Fibroblast of the aortic adventitia (primary cell): Measurements from ENCODE around the gene TMEM163. TPM values are rescaled to one million over a fixed set of nuclear protein-coding genes. Genes with fewer than 3 reads are reported as not detected.

Source experiments
- DNase-seq: peaks from one replicate; pipeline ENCODE4 v3.0.0-alpha.2; 2010; ENCODE audit warnings: low read depth
- H3K4me3 ChIP-seq: 2 replicates; pipeline ENCODE4 v1.5.1; 2011; ENCODE audit warnings: low read depth, mild to moderate bottlenecking, control low read depth, low read length, moderate library complexity
- total RNA-seq: library from RNA; depleted of rRNA; stranded (reverse); fragments of >200 nt; gene quantifications from 2 replicates; pipeline ENCODE4 v1.2.3, GENCODE V29; 2012; ENCODE audit warnings: low replicate concordance
- TF ChIP-seq, protein P1 (sequence below): IDR thresholded peaks from 2 replicates; pipeline ENCODE4 v1.5.1; 2011; ENCODE audit warnings: mild to moderate bottlenecking, low read length, control low read depth, inconsistent platforms; ENCODE audit not compliant: insufficient read depth

TMEM163 gene
- total RNA-seq, 1 donor: not detected

DNA sequence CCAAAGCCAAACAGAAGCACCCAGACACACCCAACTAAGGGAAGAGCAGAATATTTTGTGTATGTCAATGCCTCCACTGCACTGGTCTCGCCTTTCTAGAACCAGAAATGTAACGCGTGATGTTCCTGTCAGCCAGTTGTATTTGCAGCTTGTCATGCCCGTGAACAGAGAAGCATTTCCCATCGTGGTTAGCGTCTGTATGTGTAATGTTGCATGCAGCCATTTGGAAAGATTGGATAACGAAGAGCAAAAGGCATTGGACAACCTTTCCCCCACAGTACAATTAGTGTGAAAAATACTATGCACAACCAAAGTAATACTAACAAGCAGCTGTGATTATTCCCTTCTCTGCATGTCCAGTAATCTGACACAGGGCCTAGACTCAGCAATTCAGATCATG lies 140.5 kb downstream of the TMEM163 start:
- no peak for DNase-seq
- TF ChIP-seq, protein P1, sequence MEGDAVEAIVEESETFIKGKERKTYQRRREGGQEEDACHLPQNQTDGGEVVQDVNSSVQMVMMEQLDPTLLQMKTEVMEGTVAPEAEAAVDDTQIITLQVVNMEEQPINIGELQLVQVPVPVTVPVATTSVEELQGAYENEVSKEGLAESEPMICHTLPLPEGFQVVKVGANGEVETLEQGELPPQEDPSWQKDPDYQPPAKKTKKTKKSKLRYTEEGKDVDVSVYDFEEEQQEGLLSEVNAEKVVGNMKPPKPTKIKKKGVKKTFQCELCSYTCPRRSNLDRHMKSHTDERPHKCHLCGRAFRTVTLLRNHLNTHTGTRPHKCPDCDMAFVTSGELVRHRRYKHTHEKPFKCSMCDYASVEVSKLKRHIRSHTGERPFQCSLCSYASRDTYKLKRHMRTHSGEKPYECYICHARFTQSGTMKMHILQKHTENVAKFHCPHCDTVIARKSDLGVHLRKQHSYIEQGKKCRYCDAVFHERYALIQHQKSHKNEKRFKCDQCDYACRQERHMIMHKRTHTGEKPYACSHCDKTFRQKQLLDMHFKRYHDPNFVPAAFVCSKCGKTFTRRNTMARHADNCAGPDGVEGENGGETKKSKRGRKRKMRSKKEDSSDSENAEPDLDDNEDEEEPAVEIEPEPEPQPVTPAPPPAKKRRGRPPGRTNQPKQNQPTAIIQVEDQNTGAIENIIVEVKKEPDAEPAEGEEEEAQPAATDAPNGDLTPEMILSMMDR: no peak
- no peak overlapping the region for H3K4me3 ChIP-seq

DNA sequence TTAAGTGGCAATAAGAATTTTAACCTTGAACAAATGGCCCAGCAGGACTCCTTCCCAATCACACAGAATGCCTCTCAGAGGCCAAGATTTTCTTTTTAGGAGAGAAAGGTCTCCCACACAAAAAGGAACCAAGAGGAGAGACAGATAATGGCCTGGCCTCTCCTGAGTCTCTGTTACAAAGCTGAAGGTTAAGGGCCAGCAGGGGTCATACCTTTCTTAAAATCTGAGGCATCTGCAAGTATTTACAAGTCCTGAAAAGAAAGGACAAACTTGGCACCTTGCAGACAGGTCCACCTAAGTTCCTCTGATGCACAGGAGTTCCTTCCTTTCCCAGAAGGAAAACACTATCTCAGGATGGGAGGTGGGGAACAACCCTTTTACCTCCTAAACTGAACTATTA lies 142.3 kb downstream of the TMEM163 start:
- H3K4me3 ChIP-seq: no peak overlapping the region
- TF ChIP-seq, protein P1: no peak
- no peak for DNase-seq

DNA sequence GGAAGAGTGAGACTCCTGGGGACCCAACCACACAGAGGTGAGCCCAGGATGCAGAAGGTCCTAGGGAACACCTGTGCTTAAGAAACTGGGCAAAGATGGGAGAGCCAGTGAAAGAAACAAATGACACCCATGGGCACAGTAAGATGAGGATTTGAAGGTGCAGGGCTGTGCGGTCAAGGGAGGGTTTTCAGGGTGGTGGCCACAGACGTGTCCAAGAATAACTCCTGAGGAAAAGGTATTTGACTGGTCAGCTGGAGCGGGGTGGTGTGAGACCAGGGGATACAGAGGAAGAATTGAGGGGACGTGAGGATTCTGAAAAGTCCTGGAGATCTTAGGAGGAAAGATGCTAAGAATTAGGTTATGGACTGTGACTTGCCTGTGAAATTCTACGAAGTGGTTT lies 142.9 kb downstream of the TMEM163 start:
- TF ChIP-seq, protein P1: no peak
- no peak for DNase-seq
- H3K4me3 ChIP-seq: no peak overlapping the region

DNA sequence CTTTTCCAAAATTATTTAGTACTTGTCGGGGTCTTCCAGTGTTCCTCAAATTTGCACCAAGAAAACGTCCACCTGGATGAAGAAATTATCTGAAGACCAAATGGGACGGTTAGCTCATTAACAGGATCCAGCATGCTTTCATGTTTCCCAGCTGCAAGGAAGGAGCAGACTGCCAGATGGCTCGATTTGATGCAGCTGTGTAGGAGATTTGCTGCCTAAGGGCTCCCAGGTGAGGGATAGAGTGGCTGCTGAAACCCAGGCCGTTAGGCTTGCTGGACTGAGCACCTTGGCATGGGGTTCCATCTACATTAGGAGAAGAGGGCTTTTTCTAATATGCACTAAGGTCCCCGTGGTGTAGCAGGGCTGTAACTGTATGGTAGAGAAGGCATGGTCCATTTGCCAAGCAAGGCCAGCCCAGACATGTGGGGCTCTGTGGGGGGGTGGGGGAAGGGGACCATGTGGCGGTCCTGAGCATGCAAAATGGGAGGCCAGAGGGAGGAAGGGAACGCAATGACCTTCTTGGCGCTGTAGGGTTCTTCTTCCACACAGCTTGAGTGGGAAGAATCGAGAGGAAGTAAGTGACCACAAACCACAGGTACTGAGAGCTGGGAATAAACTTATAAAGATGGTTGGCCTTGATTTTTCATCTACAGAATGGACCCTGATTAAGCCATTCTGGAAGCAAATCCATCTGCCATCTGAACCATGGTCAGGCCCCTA lies 144.0 kb downstream of the TMEM163 start:
- no peak overlapping the region for H3K4me3 ChIP-seq
- DNase-seq: no peak
- TF ChIP-seq, protein P1: no peak

- TF ChIP-seq, protein P1: no peak
- H3K4me3 ChIP-seq: no peak overlapping the region
- DNase-seq: no peak
These were observed 145.1 kb downstream of the TMEM163 start for GRCh38 chr2:134573724-134574123.

DNA sequence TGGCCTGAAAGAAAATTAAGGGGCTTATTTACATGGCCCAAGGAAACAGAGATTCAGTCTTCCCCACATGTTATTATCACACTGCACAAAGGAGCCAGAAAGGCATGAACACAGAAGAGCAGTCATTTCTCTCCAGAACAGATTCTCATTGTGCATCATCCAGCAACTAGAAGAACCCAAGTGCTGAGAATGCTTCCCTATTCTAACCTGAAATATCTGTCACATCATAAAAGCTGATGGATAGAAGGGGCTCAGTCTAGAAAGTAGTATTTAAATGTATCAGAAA lies 145.8 kb downstream of the TMEM163 start:
- no peak for DNase-seq
- no peak overlapping the region for H3K4me3 ChIP-seq
- TF ChIP-seq, protein P1: no peak

DNA sequence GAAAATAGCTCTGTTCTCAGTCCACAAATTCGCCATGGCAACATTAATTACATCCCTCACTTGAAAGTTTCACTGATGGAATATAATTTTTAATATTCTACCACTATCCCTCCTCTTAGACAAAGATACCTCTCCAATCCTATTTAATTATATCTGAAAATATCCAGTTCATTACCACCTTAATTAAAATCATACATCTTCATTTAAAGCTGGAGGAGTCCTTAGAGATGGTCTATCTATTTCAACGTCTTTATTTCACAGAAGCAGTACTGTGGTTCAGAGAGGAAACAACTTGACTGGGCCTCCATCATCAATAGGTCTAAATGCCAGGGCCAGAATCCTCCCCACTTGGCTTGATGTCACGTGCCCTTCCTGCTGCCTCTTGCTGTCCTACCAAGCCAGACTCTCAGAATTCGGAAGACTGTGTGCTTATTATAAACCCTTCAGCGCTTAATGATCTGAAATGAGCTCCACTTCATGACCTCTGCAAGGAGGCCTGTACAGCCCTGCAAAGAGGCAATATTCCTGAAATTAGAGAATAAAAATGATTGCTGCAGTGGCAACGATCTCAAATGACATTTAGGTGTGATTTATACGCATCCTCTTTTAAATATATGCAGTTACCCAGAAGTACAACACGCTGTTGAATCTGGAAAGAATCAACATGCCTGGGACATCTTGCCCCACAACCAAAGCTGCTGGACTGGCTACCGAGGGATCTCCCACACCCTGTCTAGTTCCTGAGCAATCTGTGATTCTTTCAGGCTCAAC lies 146.3 kb downstream of the TMEM163 start:
- no peak for DNase-seq
- TF ChIP-seq, protein P1: no peak
- H3K4me3 ChIP-seq: no peak overlapping the region
